HL-60 (cell line): ENCODE results near the gene CDC45.

Experiments
- DNase-seq, 2 experiments: peaks; one replicate each; pipeline ENCODE4 v3.0.0-alpha.2; 2010 to 2020; ENCODE audit warnings: low read depth in 1 of 2, low spot score in 1 of 2
- H3K27ac ChIP-seq: fragments of 250-450 bp; sonication (Bioruptor Pico); replicated peaks from 2 replicates; pipeline ENCODE4 v1.5.1; 2020; ENCODE audit warnings: mild to moderate bottlenecking, moderate library complexity
- H3K27me3 ChIP-seq: fragments of 250-450 bp; sonication (Bioruptor Pico); 2 replicates; pipeline ENCODE4 v1.5.1; 2021; ENCODE audit warnings: mild to moderate bottlenecking, moderate library complexity; ENCODE audit not compliant: insufficient read depth, poor library complexity, severe bottlenecking
- H3K4me3 ChIP-seq: replicated peaks from 2 replicates; pipeline ENCODE4 v1.5.1; 2011; ENCODE audit warnings: mild to moderate bottlenecking, control low read depth, low read length; ENCODE audit not compliant: insufficient read depth
- GABPA ChIP-seq: IDR thresholded peaks from 2 replicates; pipeline ENCODE4 v1.6.1; 2012; ENCODE audit warnings: low read depth
- POLR2AphosphoS5 ChIP-seq: IDR thresholded peaks from 2 replicates; pipeline ENCODE4 v1.6.1; 2012; ENCODE audit warnings: low read depth
- SPI1 ChIP-seq: IDR thresholded peaks from 2 replicates; pipeline ENCODE4 v1.6.1; 2012; ENCODE audit warnings: low read depth, mild to moderate bottlenecking, borderline replicate concordance
- TF ChIP-seq, protein P1 (sequence below): IDR thresholded peaks from one replicate; pipeline ENCODE4 v1.5.1; 2011; ENCODE audit warnings: low read length, control low read depth, inconsistent platforms; ENCODE audit not compliant: insufficient read depth
- TF ChIP-seq, protein P2 (sequence below): IDR thresholded peaks from 2 replicates; pipeline ENCODE4 v1.6.1; 2012; ENCODE audit warnings: low read depth; ENCODE audit not compliant: insufficient replicate concordance

Gene CDC45

DNA sequence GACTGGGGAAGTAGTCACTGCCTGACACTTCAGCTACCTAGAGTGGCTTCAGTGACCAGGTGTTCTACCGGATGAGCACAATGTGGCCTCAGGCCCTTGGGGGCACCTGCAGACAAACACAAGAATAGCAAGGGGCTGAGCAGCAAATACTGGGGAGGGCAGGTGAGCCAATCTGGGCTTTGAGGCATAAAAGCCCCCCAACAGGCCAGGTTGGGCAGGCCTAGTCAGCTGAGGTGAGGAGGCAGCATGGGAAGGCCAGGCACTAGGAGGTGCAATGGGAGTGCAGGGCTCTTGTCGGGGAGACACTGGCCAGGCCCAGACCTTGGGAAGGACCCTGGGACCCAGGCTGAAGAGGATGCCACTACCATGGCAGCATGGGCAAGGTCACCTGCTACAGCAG is 9.7 kb upstream of the CDC45 start:
- no peak overlapping the region for H3K4me3 ChIP-seq
- DNase-seq: no peak
- no peak overlapping the region for H3K27ac ChIP-seq
- no peak for TF ChIP-seq POLR2AphosphoS5
- TF ChIP-seq, protein P1, sequence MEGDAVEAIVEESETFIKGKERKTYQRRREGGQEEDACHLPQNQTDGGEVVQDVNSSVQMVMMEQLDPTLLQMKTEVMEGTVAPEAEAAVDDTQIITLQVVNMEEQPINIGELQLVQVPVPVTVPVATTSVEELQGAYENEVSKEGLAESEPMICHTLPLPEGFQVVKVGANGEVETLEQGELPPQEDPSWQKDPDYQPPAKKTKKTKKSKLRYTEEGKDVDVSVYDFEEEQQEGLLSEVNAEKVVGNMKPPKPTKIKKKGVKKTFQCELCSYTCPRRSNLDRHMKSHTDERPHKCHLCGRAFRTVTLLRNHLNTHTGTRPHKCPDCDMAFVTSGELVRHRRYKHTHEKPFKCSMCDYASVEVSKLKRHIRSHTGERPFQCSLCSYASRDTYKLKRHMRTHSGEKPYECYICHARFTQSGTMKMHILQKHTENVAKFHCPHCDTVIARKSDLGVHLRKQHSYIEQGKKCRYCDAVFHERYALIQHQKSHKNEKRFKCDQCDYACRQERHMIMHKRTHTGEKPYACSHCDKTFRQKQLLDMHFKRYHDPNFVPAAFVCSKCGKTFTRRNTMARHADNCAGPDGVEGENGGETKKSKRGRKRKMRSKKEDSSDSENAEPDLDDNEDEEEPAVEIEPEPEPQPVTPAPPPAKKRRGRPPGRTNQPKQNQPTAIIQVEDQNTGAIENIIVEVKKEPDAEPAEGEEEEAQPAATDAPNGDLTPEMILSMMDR: no peak
- TF ChIP-seq SPI1: no peak
- TF ChIP-seq GABPA: no peak
- TF ChIP-seq, protein P2, sequence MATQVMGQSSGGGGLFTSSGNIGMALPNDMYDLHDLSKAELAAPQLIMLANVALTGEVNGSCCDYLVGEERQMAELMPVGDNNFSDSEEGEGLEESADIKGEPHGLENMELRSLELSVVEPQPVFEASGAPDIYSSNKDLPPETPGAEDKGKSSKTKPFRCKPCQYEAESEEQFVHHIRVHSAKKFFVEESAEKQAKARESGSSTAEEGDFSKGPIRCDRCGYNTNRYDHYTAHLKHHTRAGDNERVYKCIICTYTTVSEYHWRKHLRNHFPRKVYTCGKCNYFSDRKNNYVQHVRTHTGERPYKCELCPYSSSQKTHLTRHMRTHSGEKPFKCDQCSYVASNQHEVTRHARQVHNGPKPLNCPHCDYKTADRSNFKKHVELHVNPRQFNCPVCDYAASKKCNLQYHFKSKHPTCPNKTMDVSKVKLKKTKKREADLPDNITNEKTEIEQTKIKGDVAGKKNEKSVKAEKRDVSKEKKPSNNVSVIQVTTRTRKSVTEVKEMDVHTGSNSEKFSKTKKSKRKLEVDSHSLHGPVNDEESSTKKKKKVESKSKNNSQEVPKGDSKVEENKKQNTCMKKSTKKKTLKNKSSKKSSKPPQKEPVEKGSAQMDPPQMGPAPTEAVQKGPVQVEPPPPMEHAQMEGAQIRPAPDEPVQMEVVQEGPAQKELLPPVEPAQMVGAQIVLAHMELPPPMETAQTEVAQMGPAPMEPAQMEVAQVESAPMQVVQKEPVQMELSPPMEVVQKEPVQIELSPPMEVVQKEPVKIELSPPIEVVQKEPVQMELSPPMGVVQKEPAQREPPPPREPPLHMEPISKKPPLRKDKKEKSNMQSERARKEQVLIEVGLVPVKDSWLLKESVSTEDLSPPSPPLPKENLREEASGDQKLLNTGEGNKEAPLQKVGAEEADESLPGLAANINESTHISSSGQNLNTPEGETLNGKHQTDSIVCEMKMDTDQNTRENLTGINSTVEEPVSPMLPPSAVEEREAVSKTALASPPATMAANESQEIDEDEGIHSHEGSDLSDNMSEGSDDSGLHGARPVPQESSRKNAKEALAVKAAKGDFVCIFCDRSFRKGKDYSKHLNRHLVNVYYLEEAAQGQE: no peak
- H3K27me3 ChIP-seq: no peaks in the 10 kb centered on the region

DNA sequence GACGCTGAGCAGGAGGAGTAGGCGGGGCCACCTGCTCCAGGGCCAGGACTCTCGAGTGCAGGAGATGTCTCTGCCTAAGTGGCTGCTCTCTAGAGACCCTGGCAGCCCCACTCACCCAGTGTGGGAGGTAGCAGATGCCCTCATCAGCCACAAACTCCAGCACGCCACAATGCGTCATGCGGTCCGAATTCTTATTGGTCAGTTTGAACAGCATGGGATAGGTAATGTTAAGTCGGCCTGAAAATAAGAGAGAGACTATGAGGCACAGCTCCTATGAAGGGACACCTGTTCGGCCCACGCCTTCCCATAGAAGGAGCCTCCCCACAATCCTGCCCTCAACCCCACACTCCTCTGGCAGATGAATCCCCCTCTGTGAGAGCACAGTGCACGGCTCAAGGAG is 8.1 kb upstream of the CDC45 start:
- TF ChIP-seq, protein P2: no peak
- TF ChIP-seq POLR2AphosphoS5 (no peak), GABPA (no peak), SPI1 (no peak)
- TF ChIP-seq, protein P1: no peak
- Histone ChIP-seq H3K27ac (no peak overlapping the region), H3K4me3 (no peak overlapping the region), H3K27me3 (no peaks in the 10 kb centered on the region)
- no peak for DNase-seq

DNA sequence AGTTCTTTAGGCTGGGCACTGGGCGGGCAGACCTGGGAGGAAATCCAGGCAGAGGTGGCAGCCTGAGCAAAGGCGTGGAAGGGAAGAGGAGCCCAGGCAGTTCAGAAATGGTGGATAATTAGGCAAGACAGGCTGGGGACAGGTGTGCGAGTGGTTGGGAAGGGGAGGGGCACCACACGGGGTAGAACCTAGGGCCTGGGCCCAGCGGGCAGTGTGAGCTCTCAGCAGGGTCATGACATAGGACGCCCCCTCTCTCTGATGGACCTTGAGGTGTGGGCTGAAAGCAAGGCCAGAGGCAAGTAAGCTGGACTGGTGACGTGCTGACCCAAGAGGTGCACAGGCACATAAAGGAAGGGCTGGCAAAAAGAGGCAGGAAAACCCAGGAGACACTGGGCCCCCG is 7.5 kb upstream of the CDC45 start:
- Histone ChIP-seq H3K4me3 (no peak overlapping the region), H3K27ac (no peak overlapping the region), H3K27me3 (no peaks in the 10 kb centered on the region)
- no peak for DNase-seq
- TF ChIP-seq, protein P2: no peak
- no peak for TF ChIP-seq GABPA
- TF ChIP-seq, protein P1: no peak
- TF ChIP-seq POLR2AphosphoS5: no peak
- TF ChIP-seq SPI1: no peak
